GM23338 (cell line): Measurements from ENCODE around the gene AP3M1.

Experiments
- CTCF ChIP-seq, 2 experiments: fragments of 200-600 bp in 1 of 2; sonication (generic) in 1 of 2; conservative IDR thresholded peaks; 2 replicates each; pipeline versions ENCODE4 v1.5.1 to v1.6.1; 2016 to 2017; ENCODE audit warnings: antibody characterized with exemption in 2 of 2, low read depth in 2 of 2, mild to moderate bottlenecking in 2 of 2, moderate library complexity in 1 of 2
- EZH2 ChIP-seq: fragments of 200-600 bp; sonication (generic); IDR thresholded peaks from one replicate; pipeline ENCODE4 v1.8.0; 2017; ENCODE audit warnings: antibody characterized with exemption, mild to moderate bottlenecking, low read depth; ENCODE audit not compliant: unreplicated experiment
- JUNB ChIP-seq: IDR thresholded peaks from one replicate; pipeline ENCODE4 v1.6.1; 2016; ENCODE audit warnings: antibody characterized with exemption; ENCODE audit not compliant: unreplicated experiment
- POLR2AphosphoS5 ChIP-seq: IDR thresholded peaks from 2 replicates; pipeline ENCODE4 v1.6.1; 2016; ENCODE audit warnings: antibody characterized with exemption, low read depth
- ZNF331 ChIP-seq: fragments of 250-450 bp; sonication (Bioruptor Pico); IDR thresholded peaks from 2 replicates; pipeline ENCODE4 v1.5.0; 2020; ENCODE audit warnings: low read depth, mild to moderate bottlenecking, moderate library complexity

- no peak for TF ChIP-seq CTCF (conservative IDR thresholded peaks at IDR 0.05; ENCODE audit: low read depth in 2 of 2)
- TF ChIP-seq EZH2, result no peak
- no peak for TF ChIP-seq POLR2AphosphoS5
- TF ChIP-seq ZNF331 (CRISPR knock-in tag), result no peak
- no peak for TF ChIP-seq JUNB
Measured at GRCh38 chr10:74163319-74164068, 12.9 kb upstream of the AP3M1 start.
